Activated CD8-positive, alpha-beta memory T cell treated with anti-CD3 and anti-CD28 coated beads, Interleukin-2, amount 50 U/mL, for 1 hour (primary cell): Measurements from ENCODE around the gene OSBPL2.

Experiments
- DNase-seq: peaks from one replicate; pipeline ENCODE4 v3.0.0-alpha.2; 2020; ENCODE audit errors: extremely low read depth

OSBPL2 gene

DNA sequence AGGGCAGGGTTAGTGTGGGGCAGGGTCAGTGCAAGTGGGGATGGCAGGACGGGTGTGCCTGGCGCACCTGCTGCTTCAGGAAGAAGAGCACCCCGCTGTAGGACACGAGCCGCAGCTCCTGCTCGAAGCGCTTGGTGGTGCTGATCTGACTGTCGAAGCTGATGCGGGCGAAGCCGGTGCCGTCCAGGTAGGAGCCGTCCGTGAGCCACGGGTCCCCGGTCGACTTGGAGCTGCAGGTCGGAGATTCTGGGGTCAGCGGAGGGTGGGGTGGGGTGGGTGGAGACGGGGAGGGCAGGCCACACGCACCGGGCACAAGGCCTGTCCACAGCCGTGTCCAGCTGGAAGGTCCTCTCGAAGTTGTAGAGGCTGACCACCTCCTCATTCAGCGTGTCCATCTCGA lies 74.7 kb downstream of the OSBPL2 start:
- no peak for DNase-seq

DNA sequence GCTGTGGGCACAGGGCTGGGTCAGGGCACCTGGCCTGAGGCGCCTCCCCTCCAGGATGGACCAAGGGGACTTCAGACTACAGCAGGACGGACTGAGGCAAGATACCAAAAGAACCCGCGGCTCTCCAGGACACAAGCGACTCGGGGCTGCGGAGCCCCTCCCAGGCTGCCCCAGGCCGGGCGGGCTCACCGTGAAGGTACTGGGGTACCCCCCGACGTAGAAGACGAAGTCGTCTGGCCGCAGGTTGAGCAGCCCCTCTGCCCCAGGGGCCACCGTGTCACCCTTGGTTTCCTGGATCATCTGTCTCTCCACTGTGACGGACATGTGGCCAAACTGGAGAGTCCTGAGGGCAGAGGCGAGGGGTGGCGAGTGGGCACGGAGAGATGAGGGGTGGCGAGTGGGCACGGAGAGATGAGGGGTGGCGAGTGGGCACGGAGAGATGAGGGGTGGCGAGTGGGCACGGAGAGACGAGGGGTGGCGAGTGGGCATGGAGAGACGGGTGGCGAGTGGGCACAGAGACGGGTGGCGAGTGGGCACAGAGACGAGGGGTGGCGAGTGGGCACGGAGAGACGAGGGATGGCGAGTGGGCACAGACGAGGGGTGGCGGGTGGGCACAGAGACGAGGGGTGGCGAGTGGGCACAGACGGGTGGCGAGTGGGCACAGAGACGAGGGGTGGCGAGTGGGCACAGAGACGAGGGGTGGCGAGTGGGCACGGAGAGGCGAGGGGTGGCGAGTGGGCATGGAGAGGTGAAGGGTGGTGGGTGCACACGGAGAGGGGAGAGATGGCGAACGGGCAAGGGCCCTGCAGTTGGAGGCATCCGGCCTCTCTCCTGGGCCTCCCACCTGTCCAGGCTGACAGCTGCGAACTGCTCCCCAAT lies 75.4 kb downstream of the OSBPL2 start:
- DNase-seq, result no peak

DNA sequence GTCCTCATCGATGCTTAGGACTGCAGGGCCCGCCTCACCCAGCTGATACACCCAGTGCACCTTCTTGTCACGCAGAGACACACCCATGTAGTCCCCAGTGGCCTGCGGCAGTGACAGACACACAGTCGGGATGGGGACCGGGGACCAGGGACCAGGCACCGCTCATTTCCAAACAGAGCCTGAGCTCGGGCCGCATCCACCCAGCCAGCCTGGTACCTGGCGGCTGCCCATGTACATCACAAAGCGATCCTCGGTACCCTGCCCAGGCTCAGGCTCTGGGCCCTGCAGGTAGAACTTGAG lies 76.0 kb downstream of the OSBPL2 start:
- no peak for DNase-seq

DNA sequence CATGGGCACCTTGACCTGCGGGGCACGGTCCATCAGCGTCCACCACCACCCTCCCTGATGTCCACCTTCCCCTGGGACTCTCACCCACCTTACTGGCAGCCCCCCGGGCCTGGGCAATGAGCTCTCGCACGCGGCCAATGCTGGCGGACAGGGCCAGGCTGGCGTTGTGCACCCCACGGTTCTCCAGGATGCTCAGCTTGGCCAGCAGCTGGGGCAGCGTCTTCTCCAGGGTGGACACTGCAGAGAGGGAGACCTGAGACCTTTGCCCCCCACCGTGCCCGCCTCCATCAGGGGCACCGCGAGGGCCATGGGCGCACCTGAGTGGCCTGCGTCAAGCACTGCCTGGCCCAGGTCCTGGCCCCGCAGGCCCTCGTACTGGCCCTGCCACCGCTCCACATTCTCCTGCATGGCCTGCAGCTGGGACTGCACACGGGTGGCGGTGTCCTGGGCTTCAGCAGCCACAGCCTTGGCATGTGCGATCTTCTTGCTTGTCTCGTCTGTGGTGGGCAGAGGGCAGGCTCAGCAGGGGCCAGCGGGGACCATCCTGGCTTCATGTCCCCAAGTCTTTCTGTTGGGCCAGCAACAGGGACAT lies 76.5 kb downstream of the OSBPL2 start:
- DNase-seq, result no peak

DNA sequence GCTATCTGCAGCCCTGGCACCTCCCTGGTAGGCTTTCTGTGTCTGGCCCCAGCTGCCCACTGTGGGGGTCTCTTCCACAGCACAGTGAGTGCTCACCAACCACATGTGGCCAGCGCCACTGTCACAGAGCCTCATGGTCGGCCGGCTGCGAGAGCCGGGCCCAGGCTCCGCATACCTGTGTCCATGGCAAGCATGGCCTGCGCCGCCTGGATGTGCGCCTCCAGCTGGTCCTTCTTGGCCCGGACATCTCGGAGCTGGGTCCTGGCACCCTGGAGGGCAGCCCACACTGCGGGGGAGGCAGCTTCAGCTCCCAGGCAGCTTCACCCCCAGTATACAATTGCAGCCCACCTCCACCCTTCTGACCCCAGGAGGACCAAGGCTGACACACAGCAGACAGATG lies 77.5 kb downstream of the OSBPL2 start:
- DNase-seq, result no peak

DNA sequence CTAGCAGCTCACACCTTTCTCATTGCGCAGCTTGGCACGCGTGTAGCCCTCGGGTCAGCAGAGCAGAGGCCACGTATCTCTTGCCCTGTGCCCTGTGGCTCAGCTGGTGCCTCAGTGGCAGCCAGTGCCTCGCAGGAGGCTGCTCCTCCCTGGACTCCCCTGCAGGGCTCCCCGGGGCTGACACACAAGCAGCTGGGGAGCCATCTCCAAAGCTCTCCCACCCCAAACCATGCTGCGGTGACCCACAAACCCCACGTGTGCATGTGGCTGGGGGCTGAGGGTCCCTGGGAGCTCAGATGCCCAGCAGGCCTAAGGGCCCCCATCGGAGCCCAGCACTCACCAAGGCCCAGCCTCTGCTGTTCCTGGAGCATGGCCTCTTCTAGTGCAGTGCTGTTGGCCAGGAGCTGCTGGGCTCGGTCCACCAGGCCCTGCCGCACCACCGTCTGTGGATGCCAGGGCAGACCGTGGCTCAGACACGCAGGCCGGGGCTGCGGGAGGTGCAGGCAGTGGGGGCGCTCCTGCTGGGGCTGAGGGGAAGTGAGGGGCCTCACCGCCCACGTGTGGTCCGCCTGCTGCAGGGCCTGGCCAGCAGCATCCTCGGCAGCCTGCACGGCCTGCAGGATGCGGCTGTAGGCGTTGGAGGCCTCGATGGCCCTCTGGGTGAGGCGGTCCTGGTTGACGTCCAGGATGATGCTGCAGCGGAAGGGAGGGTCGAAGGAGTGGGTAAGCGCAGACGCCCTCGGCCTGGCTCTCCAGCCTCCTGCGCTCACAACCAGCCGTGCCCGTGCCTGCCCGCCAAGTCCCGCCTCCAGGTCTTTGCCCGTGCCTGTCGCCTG lies 78.2 kb downstream of the OSBPL2 start:
- no peak for DNase-seq

DNA sequence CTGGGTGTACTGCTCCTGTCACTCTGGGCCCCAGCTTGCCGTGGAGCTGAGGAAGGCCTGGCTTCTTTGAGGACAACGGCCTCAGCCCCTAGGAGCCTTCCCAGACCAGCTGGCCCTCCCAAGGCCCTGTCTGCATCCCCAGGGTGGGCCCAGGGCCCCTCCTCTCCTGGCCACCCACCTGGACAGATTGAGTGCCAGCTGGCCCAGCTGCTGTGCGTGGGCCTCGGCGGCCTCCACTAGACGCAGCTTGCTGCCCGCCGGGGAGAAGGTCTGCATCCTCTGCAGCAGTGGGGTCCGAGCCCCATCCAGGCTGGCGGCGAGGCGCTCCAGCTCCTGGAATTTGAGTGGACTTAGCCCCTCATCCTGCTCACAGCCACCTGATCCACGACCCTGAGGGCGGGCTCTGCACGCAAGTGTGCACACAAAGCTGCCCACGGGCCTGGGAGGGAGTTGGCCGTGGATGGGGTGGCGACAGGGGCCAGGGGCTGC lies 78.9 kb downstream of the OSBPL2 start:
- DNase-seq, result no peak

DNA sequence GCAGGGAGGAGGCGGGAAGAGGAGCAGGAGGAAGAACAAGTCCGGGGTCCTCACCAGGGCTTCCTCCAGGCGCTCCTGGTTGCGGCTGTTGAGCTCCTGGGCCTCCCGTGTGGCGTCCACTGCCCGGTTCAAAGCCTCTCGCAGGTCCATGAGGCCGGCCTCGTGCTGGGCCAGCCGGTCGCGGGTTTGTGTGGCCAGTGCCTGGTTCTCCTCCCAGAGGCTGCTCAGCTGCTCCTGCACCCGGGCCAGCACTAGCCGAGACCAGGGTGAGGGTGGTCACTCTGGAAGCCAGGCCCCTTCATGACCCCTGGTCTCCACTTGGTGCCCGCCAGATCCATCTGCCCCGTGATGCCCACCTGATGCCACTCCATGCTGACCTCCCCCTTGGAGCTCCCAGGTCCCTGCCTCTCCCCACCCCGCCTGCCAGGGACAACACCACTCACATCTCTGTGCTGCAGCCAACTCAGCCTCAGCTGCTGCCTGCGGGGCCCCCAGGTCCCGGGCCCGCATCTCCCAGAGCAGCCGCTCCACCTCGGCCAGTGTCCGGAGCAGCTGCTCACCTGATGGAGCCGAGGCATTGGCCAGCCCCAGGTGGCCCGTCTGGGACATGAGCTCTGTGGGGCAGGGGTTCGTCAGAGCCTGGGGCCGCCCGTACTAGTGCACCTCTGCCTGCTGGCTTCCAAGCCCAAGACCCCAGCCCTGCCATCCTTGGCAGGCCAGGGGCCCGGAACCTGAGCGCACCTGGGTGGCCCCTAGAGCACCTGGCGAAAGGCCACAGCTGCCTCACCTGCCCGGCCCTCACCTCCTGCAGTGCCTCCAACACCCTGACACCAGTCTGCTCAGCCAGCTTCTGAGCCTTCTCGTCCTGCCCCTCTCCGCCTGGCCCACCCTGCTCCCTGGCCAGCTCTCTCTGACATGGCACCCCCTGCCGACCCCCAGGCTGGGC lies 80.4 kb downstream of the OSBPL2 start:
- DNase-seq, result no peak

DNA sequence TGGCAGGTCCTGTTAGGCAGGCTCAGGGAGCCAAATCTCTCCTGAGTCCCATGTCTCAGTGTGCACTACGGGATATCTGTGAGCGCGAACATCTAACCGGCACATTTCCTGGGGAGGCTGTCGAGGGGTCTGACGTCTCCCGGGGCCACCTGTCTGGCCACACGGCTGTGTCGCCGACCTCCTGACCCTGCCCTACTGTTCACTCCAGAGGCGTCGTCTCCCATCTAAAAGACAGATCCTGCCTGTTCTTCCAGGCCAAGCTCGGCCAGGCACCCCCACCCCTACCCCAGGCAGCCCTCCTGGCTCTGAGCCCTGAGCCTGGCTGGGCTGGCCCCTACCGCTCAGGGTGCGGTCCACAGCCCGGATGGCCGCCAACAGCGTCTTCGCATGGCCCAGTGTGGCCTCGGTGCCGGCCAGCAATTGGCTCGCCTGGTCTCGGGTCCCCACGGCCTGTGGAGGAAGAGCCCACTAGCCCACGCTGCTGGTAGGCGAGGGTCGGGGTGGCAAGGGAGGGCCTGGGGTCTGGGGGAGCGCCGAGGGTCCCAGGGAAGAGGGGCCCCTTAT lies 81.1 kb downstream of the OSBPL2 start:
- DNase-seq, result no peak

DNA sequence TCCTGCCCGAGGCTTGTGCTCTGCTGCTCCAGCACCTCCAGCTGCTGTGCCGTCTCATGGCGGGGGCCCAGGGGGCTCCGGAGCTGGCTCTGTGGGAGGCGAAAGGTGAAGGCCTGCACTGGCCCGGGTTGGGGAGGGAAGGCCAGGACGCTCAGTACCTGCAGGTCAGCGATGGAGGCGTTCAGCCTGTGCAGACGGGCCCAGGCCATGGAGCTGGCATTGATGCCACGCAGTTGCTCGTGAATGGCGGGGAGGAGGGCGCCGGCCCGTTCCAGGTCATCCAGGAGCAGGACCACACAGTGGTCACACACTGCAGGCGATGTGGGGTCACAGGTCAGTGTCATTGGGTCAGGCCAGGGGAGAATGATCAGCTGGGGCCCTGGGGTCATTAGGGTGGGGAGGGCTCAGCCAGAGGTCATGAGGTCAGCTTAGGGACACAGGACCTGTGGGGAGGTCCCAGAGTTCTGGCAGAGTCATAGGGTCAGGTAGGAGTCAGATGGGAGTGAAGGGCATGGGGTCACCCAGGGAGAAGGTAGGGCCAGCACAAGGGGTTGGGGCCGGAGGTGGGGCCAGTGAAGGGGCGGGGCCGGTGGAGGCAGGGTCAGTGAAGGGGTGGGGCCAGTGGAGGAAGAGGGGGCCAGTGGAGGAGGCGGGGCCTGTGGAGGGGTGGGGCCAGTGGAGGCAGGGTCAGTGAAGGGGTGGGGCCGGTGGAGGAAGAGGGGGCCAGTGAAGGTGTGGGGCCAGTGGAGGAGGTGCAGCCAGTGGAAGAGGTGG lies 82.4 kb downstream of the OSBPL2 start:
- no peak for DNase-seq

DNA sequence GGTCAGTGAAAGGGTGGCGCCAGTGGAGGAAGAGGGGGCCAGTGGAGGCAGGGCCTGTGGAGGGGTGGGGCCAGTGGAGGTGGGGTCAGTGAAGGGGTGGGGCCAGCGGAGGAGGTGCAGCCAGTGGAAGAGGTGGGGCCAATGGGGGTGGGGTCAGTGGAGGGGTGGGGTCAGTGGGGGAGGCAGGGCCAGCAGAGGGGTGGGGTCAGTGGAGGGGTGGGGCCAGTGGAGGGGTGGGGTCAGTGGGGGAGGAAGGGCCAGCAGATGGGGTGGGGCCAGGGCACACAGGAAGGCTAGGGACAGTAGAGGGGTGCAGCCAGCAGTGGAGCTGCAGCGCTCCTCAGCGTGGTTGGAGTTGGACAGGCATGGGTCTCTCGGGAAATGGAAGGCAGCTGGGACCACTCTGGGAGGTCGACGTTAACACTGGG lies 83.2 kb downstream of the OSBPL2 start:
- DNase-seq, result no peak

DNA sequence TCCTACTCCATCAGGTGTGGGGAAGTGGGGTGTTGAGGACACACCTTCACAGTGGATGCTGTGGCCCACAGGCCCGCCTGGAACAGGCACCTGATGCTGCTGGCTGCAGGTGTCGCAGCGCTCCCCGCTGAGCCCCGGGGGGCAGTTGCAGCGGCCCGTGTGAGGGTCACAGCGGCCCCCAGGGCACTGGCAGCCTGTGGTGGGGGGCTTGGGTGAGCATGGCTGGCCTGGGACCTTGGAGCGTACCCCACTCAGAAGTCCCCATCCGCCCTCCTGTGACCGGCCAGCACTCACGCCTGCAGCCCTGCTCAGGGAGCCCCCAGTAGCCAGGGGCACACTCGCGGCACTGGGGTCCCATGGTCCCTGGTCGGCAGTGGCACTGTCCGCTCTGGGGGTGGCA lies 83.7 kb downstream of the OSBPL2 start:
- no peak for DNase-seq

DNA sequence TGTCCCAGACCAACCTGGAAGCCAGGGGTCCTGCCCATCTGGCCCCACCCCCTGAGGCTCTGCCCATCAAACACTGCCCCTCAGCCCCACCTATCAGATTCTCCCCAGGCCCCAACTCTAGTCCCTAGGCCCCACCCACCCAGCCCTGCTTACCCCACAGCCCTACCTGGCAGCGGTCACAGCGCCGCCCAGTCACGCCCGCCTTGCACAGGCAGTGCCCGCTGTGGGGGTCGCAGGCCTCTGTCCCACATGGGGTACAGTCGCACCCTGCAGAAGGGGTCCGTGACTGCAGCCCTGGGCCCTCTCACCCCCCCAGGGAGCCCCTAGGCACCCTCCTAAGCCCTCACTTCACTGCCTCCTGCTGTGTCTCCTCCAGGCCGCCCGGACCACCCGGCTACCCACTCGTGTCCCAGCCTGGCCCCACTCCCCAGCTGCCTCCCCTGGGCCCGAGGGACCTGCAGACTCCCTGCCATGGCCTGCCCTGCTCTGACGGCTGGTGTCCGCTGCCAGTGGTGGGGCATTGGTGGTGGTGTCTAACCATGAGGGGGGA lies 84.2 kb downstream of the OSBPL2 start:
- DNase-seq, result no peak

DNA sequence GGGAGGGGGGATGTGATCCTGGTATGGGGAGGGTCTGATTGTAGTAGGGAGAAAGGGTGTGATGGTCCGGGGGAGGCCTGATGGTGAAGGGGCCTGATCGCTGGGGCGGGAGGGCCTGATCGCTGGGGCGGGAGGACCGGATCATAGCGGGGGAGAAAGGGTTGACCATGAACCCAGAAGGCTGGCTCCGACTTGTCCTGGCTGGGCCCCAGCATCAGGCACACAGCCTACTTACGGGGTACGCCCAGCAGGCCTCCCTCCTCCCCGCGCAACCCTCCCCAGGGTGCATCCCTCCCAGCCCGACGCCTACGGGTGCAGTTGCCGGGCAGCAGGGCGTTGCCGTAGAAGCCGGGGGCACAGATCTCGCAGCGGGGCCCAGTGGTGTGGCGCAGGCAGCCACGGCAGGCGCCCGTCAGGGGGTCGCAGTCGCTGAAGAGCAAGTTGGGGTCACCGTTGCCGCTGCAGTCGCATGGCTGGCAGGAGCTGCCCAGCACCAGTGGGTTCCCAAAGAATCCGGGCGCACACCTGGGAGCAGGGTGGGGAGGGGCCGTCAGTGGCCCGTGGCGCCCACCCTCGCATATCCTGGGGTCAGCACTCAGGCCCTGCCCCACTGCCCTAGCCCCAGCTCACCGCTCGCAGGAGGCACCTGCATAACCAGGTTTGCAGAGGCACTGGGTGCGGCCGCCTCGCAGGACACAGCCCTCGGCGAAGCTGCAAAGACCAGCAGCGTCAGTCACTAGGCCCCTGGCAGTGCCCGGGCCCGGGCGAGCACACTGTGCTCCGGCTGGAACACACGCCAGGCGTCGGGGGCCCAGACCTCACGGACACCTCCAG lies 85.0 kb downstream of the OSBPL2 start:
- DNase-seq, result no peak

DNA sequence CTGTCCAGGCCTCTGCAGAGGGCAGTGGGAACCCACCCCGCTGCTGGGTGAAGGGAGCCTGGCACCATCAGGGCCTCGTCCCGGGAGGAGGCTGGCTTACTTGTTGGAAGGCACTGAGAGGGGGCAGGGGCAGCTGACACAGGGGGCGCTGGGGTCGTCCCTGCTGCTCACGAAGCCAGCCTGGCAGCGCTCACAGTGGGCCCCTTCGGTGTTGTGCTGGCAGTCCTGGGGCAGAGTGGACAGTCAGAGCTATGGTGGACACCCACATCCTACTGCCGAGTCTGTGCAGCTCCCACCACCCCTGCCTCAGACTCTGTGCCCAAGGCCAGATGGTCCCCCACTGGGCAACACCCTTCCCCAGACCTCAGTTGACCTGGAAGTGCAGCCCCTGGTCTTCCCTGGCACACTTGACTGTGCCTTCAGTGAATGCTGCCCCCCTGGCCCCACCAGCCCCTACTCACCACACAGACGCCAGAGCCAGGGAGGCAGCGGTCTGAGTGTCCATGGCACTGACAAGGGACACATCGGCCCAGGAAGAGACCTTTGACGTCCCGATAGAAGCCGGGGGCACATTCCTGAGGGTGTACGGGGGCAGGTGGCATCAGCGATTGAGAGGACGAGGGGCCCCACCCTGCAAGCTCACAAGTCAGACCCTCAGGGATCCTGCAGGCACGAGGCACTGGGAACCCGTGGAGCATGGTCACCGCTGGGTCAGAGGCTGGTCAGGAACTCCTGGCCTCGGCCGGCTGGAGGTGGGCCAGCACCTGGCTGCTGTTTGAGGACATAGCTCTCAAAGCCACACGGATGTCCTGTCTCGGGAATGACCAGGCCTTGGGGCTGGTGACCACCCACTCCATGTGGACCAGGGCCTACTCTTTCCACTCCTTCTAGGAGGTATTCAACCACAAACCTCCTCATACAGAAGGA lies 85.9 kb downstream of the OSBPL2 start:
- DNase-seq, result no peak

DNA sequence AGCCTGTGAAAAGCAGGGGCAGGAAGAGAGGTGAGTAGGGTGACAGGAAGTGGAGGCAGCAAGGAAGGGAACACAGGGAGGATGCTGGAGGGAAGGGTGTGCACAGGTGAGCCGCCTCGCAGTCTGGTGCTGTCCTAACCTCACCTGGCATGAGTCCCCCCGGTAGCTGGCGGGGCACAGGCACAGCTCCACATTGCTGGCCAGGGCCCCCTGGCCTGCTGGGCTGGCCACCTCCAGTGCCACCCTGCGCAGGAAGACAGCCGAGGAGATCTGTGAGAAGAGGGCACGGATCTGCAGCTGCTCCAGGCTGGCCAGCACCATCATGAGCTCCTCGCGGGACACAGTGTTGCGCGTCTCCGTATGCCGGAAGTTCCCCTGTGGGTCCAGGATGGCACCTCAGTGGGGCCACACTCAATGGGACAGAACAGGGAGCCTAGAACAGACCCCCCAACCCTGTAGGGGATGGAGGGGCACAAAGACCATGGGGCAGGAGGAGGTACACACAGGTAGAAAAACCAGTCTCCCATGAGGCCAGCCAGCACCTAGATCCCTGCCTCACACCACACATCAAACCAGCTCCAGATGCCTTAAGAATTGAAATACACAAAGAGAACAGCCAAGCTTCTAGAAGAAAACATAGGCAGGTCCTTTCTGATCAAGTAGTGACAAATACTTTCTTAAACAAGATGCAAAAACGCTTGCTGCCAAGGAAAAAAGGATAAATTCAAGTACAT lies 87.0 kb downstream of the OSBPL2 start:
- DNase-seq, result no peak

DNA sequence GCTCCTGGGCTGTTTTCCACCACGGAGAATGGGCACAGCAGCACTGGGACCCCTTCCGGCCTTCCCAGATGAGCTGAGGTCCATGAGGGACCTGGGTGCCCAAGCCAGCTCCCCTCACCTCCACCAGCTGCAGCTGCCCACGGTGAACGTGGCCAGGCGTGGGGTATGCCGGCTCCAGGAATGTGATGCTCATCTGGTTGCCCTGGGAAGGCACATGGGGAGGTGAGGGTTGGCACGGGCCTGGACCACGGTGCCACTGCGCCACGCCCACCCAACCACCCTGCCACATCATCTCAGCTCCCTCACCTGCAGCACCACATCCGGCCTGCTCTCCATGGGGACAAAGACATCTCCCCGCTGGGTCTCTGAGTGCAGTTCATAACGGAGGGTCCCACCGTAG lies 88.2 kb downstream of the OSBPL2 start:
- DNase-seq, result no peak
